ENCODE measurements around the gene SPEG. TPM values are rescaled to one million over a fixed set of nuclear protein-coding genes. Genes with fewer than 3 reads are reported as not detected.

Gene SPEG
- polyA plus RNA-seq, 2 of the 4 experiments (the other 2 are of a cell fraction) = 2.3 to 11.5 TPM

GRCh38 chr2:219507581-219508443 lies 73.2 kb downstream of the SPEG start:
- no peak for ATAC-seq
- 48% methylated on average over 8 of the region's 8 CpGs for WGBS (ENCODE audit: missing lambda C conversion rate)
- TF ChIP-seq NFE2L2 (conservative IDR thresholded peaks at IDR 0.05; ENCODE audit: low read length) = no peak
- no peak for TF ChIP-seq MAZ (IDR thresholded peaks at IDR 0.05; ENCODE audit: borderline replicate concordance, low read depth, low read length)
- peak; percentile 49; the same call in 1 of the 2 replicates for TF ChIP-seq REST (IDR thresholded peaks at IDR 0.05)
- no peak for TF ChIP-seq ZFP36 (IDR thresholded peaks at IDR 0.05; ENCODE audit: borderline replicate concordance, partially characterized antibody)
- DNase-seq (ENCODE audit: low read depth in 1 of 2, low spot score in 1 of 2) = no peak
- ChIA-PET CTCF (interaction anchor here (1.8 to 89.4 kb wide), 4 partner anchors 2 to 105 kb away, joined by 4 to 3291 read pairs (median 1652); partner anchors contain the start of genes ASIC4, CHPF, GMPPA and SPEG), POLR2A (interaction anchor here (1.3 kb wide), 1 partner anchor 10 kb away, joined by 9 read pairs; the partner anchor contains the start of gene GMPPA)
- FAIRE-seq = no peak
- H3K4me3 ChIP-seq = no peak overlapping the region
- H3K9me3 ChIP-seq = no peaks in the 10 kb centered on the region
- no peak overlapping the region for H3K4me2 ChIP-seq
- no peak overlapping the region for H3K27ac ChIP-seq
- peaks cover 12% of the 10 kb centered on the region for H3K4me1 ChIP-seq

- POLR2A ChIA-PET = interaction anchor here (2.5 kb wide), 1 partner anchor 10 kb away, joined by 24 read pairs; the partner anchor contains the start of gene GMPPA
- WGBS (ENCODE audit: missing lambda C conversion rate) = 79% methylated on average over 4 of the region's 4 CpGs
- Histone ChIP-seq H3K9me3 (no peaks in the 10 kb centered on the region), H3K4me2 (no peak overlapping the region), H3K4me1 (peaks cover 12% of the 10 kb centered on the region), H3K27ac (no peak overlapping the region), H3K4me3 (no peak overlapping the region)
- no peak for TF ChIP-seq PBX3 (IDR thresholded peaks at IDR 0.05)
- TF ChIP-seq TP53 (CRISPR knock-in tag; IDR thresholded peaks at IDR 0.05) = no peak
- no peak for TF ChIP-seq NFE2L2 (conservative IDR thresholded peaks at IDR 0.05; ENCODE audit: low read length)
- no peak for TF ChIP-seq HES2 (IDR thresholded peaks at IDR 0.05)
- no peak for TF ChIP-seq CEBPB (IDR thresholded peaks at IDR 0.05)
- no peak for TF ChIP-seq ATOH8 (CRISPR knock-in tag; IDR thresholded peaks at IDR 0.05; ENCODE audit: low read depth)
- no peak for TF ChIP-seq RAD21 (conservative IDR thresholded peaks at IDR 0.05 in 1 of 2, IDR thresholded peaks at IDR 0.05 in 1 of 2)
- TF ChIP-seq JUN (IDR thresholded peaks at IDR 0.05) = no peak
- no peak for TF ChIP-seq HOXB13 (CRISPR knock-in tag; IDR thresholded peaks at IDR 0.05; ENCODE audit: low read depth)
- no peak for TF ChIP-seq ELK1 (IDR thresholded peaks at IDR 0.05; ENCODE audit: low read depth, low read length)
- TF ChIP-seq E2F6 (IDR thresholded peaks at IDR 0.05; ENCODE audit: borderline replicate concordance, low read depth) = no peak
- TF ChIP-seq ZFP36 (IDR thresholded peaks at IDR 0.05; ENCODE audit: borderline replicate concordance, partially characterized antibody) = no peak
- TF ChIP-seq POLR2A (IDR thresholded peaks at IDR 0.05; ENCODE audit: low read length) = no peak
- TF ChIP-seq HOXB5 (CRISPR knock-in tag; IDR thresholded peaks at IDR 0.05) = no peak
- TF ChIP-seq RNF2 (IDR thresholded peaks at IDR 0.05; ENCODE audit: borderline replicate concordance, low read depth) = no peak
- no peak for TF ChIP-seq CBX8 (IDR thresholded peaks at IDR 0.05)
- TF ChIP-seq CHD2 (IDR thresholded peaks at IDR 0.05; ENCODE audit: low read length, partially characterized antibody) = no peak
- DNase-seq (ENCODE audit: low read depth in 1 of 2, low spot score in 1 of 2) = no peak
- no peak for FAIRE-seq
- CTCF ChIA-PET = interaction anchor here (2.7 to 89.4 kb wide), 3 partner anchors 2 to 106 kb away, joined by 14 to 3291 read pairs (median 3291); partner anchors contain the start of genes ASIC4, CHPF, GMPPA and SPEG
- no peak for ATAC-seq
Observed at GRCh38 chr2:219508444-219508734, 73.7 kb downstream of the SPEG start.

Data from A549 (cell line).